Dedifferentiated amniotic fluid mesenchymal stem cell (primary cell): Measurements from ENCODE around the gene RASSF5.
A peak's percentile ranks its signal among the peaks of the same experiment; 100 is the strongest.
"Not testable (repeated sequence)": the region's sequence is repeated elsewhere in the genome, so short reads cannot be mapped to it uniquely, and the experiment has no call there.

Experiments
- DNase-seq: peaks from one replicate; pipeline ENCODE4 v3.0.0-alpha.2; 2016; ENCODE audit errors: extremely low spot score

Gene RASSF5

DNA sequence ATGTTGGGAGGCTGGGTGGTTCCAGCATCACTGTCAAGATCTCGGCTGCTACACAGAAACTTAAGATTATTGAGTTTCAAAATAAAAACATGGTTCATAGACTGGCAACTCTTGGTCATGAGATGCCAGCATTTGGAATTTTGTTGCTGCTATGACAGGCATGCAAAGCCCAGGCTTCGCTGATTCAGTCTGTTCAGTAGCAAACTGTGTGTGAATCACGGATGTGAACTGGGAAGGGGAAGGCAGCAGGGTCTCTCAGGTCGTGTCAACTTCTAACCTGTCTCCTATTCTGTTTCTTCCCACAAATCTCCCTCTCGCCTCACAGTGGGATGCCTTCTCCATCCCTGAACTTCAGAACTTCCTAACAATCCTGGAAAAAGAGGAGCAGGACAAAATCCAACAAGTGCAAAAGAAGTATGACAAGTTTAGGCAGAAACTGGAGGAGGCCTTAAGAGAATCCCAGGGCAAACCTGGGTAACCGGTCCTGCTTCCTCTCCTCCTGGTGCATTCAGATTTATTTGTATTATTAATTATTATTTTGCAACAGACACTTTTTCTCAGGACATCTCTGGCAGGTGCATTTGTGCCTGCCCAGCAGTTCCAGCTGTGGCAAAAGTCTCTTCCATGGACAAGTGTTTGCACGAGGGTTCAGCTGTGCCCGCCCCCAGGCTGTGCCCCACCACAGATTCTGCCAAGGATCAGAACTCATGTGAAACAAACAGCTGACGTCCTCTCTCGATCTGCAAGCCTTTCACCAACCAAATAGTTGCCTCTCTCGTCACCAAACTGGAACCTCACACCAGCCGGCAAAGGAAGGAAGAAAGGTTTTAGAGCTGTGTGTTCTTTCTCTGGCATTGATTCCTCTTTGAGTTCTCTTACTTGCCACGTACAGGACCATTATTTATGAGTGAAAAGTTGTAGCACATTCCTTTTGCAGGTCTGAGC is 79.4 kb downstream of the RASSF5 start:
- DNase-seq, result no peak

DNA sequence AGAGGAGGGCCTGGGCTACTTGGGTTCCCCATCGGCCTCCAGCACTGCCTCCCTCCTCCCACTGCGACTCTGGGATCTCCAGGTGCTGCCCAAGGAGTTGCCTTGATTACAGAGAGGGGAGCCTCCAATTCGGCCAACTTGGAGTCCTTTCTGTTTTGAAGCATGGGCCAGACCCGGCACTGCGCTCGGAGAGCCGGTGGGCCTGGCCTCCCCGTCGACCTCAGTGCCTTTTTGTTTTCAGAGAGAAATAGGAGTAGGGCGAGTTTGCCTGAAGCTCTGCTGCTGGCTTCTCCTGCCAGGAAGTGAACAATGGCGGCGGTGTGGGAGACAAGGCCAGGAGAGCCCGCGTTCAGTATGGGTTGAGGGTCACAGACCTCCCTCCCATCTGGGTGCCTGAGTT is 80.6 kb downstream of the RASSF5 start:
- DNase-seq, result no peak

DNA sequence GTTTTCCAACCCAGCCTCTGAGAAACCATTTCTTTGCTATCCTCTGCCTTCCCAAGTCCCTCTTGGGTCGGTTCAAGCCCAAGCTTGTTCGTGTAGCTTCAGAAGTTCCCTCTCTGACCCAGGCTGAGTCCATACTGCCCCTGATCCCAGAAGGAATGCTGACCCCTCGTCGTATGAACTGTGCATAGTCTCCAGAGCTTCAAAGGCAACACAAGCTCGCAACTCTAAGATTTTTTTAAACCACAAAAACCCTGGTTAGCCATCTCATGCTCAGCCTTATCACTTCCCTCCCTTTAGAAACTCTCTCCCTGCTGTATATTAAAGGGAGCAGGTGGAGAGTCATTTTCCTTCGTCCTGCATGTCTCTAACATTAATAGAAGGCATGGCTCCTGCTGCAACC is 81.2 kb downstream of the RASSF5 start:
- no peak for DNase-seq

DNA sequence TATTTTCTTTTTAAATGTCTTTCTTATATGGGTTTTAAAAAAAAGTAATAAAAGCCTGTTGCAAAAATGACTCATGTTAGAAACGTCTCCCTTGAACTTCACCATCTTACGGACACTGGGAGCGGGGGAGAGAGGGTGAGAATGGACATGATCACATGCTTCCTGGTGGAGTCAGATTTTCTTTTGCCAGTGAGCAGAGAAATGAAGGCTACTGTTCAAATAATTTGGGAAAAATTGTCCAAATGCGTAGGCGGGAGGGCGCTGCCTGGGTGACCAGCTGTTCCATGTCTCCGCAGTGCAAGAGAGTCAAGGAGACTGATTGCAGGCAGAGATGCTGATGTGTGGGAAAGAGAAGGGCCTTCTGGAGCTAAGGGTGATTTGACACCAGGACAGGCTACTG is 81.9 kb downstream of the RASSF5 start:
- DNase-seq, result peak; percentile 81

DNA sequence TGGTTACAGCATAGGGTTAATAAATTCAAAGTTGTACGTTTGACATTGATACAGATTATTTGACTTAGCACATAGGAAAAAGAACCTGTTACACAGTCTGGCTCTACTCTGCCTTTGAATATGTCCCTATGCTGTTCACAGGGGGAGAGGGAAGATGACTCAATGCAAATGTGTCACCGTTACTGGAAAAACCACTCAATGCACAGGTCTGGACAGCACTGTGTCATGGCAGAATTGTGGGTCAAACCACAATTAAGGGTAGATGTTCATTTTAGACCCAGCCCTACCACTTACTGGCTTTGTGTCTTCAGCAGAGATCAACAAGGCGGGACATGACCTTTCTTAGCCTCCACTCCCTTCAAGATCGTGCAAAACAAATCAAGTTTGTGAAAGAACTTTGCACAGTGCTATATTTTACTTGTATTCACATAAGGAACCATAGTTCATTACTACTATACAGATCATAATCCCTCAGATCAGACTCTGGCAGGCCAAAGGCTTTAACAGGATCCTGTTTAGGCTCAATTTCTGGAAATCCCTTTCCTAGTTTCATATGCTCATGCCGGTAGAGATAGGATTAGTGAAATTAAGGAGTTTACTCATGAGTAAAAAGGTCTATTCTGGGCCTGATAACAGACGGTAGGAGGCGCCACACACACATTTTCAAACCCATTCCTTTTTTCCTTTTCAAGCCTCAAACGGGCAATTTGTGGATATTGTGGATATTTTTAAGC is 82.9 kb downstream of the RASSF5 start:
- no peak for DNase-seq

DNA sequence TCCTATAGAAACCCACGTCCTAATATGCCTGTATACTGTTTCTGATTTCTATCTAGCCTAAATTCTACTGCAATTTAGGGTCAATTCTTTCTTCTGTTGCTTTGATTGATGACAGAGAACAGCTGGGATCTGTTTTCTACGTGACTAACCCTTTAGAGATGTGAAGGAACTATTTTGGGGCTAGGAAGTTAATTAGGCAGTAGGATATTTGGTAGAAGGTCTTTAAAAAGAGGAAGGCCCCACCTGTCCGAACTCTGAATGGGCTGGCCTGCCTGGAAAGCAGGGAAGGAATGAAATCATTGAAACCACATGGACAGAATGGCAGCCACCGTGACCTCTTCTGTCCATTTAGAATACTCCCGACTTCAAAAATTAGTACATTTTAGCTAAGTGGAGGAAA is 83.9 kb downstream of the RASSF5 start:
- no peak for DNase-seq

DNA sequence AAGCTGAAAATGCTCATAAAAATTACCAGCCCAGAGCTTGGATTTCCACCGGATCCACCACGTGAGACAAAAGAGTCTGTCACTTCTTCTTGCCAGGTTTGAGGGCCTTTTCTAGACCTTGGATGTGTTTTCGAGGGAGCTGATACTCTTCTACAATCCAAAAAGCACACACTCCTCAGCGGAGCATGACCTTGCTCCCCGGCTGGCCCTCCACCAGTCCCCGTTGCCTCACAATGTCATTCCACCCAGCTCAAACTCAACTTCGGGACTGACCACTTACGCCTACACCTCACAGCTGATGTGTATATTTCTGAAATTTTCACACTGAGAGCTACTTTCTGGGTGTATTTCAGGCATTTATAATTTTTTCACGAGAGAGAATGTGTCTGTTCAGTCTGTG is 84.4 kb downstream of the RASSF5 start:
- DNase-seq, result no peak

DNA sequence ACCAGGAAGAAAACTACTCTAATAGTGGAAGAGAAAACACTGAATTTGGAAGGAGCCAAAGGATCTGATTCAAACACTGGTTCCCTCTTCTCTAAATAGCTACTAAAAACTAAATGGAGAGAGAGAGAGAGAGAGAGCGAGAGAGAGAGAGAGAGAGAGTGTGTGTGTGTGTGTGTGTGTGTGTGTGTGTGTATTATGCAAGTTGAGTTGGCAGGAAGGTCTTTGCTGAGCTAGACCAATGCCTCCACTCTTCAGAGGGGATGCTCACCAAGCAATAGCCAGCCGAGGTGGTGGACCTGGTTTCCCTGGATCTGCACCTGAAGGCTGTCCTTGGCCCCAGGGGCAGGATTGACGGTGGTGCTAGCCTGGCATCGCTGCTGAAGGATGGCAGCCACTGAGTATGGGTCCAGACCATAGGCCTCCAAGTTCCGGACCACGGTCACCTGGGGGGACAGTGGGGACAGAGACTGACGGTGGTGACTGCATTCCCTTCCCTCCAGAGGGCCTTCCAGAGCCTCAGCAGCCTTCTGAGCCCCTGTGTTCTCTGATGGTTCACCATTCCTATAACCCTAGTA is 86.1 kb downstream of the RASSF5 start:
- DNase-seq, result no peak

DNA sequence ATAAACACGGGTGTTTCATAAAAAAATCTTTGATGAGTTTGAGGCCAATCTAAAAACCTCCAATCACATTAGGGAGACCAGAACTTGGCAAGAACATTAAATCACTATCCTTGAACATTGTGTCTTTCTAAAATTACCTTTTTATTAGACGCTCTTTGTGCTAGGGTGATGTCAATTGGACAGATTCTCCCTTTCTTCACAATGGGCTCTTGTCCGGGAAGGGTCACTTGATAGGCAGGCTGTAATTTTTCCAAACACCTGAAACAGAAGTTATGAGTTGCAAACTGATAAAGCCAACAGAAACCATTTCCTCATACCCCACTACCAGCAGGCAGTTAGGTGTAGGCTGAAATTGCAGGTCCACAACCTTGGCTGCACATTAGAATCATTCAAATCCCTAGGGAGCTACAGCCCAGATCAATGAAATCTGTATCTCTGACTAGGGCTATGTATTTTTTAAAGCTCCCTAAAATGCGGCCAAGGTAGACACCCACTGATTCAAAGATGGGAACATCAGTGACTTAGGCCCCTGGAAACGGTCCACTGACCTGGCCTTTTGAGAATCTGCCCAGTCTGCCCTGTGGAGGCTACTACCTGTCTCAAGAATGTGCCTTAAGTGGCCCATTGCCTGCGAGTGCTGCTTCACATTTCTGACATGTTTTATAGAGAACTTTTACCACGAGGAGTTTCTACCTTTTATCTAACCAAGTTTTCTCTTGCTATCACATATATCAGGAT is 88.4 kb downstream of the RASSF5 start:
- no peak for DNase-seq

DNA sequence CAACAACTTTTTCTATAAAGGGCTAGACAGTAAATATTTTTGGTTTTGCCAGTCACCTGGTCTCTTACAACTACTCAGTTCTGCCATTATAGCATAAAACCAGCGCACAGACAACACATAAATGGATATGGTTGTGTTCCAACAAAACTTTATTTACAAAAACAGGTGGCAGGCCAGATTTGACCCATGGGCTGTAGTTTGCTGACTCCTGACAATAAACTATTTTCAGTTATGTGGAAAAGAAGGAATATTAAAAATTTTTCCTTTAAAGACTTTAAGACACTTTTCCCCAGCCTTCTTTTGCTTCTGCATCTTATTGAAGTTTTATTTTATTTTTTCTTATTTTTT is 89.0 kb downstream of the RASSF5 start:
- DNase-seq, result no peak

DNA sequence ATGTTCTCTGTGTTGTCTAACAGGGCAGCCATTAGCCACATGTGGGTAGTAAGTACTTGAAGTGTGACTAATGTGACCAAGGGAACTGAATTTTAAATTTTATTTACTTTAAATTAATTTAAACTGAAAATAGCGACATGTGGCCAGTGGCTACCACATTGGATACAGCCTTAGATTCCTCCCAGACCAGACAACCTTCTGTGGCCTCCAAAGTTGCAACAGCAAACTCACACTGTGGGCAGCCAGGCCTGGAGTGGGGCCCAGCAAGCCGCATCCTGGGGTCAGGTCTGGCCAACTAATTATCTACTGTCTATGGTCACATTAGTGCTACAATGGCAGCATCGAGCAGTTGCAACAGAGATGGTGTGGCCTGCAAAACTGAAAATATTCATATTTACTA is 93.2 kb downstream of the RASSF5 start:
- no peak for DNase-seq

DNA sequence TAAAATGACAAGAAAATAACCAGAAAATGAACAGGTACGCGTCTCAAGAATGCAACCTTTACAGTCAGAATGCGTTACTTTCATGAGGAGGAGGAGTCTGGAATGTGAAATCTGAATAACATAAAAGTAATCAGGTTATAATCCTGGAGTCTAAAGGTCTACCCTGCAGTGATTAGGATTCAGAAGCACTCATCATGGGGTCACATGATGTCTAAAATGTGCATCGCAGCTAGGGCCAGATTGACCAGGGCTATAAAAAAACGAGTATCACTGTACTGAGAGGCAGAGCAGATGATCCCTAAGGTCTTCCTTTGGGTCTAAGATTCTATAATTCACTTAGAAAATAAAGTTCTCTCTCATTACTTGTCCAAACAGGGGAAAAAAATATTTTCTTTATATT is 97.5 kb downstream of the RASSF5 start:
- DNase-seq, result no peak

DNA sequence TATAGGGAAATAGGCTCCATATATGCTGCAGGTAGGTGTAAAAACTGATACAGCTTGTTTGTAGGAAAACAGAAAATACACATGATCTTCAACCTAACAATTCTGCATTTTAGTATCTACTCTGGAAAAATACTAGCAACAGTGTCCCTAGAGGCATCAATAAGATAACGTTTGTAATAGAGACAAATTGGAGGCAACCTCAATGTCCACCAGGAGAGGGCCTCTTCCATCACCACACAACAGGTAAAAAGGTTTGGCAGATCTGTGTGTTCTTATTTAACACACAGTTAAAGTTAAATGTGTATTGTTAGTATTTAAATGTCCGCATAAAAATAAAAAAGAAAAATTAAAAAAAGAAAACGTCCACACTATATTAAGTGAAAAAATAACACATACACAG is 99.5 kb downstream of the RASSF5 start:
- no peak for DNase-seq

DNA sequence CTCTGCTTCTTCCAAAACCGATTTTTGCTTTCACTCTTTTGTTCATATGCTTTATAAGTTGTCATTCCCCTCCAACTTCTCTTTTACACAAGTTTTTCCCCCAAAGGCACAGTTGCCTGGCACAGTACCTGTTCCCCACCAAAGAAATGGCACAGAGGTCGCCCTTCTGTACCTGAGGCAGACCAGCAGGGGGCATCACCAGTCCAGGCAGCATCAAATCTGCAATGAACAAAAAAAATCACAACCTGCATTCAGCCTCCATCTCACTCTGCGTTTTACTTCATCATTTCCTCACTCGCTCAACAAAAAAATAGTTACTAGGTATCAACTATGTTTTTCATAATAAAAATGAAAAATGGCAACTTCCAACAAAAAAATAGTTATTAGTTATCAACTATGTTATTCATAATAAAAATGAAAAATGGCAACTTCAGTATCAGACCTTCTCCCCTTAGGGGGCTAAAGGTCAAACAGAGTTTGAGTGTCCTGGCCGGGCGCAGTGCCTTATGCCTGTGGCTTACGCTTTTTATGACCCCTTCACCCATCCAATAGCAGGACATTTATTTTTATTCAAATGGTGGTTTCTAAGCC is 100.9 kb downstream of the RASSF5 start:
- DNase-seq, result no peak

DNA sequence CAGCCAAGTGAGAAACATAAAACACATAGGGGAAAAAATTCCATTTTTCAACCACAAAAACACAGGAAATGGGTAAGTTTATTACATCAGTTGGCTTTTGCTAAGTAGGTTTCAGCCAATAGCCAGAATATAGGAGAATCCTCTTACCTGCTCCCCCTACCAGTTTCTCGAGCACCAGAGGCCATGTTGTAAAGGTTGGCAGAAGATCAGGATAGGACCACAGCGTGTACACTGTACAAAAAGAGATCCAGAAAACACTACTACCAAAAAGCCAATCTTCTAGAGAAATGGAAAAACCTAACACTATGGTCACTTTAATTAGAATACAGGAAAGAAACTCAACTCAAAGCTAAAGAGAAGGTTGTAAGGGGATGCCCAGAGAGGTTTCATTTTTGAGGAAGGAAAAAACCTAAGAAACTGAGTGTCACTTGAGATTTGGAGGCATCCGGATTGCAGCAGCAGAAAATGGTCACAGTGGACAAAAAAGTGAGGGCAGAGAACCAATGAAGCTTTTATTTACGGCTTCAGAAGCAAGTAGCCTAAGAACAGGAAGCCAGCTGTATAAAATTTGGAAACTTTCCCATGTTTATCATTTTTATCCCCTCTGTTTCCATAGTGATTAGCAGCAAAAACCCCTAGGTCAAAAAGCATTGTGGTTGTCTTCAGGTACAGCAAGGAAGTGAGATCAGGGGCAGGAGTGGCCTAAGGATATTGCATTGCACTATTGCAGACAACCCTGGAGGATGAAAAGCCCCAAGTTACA is 102.1 kb downstream of the RASSF5 start:
- DNase-seq, result no peak

DNA sequence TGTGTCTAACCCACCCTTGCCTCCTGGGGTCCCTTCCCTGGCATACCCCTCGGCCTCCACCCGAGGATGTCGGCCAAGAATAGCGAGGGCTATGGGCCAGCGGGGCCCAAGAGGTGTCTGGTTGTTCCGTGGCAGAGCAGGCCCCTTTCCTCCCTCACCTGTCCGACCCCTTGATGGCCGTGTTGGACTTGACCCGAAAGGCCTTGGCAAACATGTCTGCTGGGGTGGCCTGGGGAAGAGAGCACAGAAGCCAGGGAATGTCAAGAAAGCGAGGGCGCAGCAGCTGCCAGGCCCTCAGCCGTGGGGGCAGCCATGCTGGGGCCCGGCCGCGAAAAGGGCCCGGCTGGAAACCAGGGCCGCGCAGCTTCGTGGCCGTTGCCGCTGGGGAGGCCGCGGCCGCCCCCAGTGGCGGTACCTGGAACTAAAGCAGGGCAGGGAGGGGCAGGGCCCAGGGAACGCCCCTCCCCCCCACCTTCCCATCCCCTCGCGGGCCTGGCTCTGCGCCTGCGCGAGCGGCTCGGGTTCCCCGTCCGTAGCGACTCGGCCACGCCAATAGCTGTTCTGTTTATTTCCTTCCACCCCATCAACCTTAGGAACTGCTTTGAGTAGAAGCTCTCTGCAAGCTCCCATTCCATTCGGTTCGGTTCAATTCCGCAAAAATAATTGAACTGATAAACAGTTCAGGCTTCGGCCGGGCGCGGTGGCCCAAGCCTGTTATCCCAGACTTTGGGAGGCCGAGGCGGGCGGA is 105.0 kb downstream of the RASSF5 start, which contains the start of gene EIF2D:
Gene EIF2D, minus strand, starts transcription at position 337 of the 748 bp plus-strand sequence. Its CDS starts 123 bp downstream, at position 214.
- peak; percentile 85 for DNase-seq

DNA sequence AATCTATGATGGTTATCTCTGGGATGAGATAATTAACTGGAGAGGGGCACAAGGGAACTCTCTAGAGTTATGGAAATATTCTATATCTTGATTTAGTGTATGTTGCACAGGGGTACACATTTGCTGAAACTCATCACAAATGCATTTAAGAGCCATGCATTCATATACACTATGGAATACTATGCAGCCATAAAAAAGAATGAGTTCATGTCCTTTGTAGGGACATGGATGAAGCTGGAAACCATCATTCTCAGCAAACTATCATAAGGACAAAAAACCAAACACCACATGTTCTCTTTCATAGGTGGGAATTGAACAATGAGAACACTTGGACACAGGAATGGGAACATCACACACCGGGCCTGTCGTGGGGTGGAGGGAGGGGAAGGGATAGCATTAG is 119.1 kb downstream of the RASSF5 start:
- not testable (repeated sequence) for DNase-seq

DNA sequence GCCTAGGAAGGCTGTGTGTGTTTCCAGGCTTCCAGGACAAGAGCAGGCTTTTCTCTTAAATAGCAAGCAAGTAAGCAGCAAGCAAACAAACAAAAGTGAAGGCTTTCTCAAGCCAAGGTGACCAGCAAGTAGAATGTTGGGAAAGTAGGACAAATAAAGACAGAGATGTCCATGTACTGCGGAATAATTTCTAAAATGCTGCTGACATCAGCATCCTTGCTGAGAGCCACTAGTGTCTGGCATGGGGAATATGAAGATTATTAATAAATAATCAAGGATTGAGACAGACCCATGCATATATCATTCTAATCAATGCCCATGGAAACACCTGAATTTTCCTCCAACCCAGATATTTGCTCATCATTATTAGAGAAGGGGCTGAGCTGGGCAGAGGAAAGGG is 121.6 kb downstream of the RASSF5 start:
- no peak for DNase-seq

DNA sequence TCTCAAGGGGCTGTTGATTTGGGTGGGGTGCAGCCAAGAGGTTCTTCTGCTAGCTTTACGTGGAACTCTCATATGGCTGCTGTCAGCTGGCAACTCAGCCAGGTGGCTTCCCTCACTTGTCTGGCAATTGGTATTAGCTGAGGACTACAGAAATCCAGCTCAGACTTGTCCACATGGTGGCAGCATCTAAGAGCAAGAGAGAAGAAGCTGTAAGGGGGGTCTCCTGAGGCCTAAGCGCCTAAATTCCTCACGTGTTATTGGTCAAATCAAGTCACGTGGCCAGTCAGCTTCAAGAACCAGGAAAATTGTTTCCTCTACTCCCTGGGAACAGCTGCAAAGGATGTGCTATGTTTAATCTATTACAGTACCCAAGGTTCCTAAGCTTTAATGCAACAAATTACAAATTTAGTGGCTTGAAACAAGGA is 123.8 kb downstream of the RASSF5 start:
- peak; percentile 72 for DNase-seq

DNA sequence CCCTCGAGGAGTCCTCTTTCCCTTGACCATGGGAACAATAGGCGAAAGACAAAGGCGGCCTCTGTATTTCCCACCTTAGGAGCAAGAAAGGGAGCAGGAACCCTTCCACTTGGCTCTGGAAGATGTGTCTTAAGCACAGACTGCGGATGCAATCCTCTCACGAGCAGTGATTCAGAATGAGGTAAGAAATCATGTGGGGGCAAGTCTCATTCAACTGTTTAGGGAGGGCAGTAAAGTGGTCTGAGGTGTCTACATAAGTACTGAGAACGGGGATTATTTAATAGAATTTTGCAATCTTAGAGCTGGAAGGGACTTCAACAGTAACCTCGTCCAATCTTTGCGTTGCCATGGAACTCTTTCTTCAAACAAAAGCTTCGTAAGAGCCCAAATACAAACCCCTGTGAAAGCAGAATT is 126.4 kb downstream of the RASSF5 start:
- DNase-seq, result peak; percentile 38
